ENCODE measurements around the gene BTBD17. TPM values are rescaled to one million over a fixed set of nuclear protein-coding genes. Genes with fewer than 3 reads are reported as not detected.

Gene BTBD17
- total and polyA plus RNA-seq, 2 experiments from 2014 or later = 0.39 to 1.3 TPM

DNA sequence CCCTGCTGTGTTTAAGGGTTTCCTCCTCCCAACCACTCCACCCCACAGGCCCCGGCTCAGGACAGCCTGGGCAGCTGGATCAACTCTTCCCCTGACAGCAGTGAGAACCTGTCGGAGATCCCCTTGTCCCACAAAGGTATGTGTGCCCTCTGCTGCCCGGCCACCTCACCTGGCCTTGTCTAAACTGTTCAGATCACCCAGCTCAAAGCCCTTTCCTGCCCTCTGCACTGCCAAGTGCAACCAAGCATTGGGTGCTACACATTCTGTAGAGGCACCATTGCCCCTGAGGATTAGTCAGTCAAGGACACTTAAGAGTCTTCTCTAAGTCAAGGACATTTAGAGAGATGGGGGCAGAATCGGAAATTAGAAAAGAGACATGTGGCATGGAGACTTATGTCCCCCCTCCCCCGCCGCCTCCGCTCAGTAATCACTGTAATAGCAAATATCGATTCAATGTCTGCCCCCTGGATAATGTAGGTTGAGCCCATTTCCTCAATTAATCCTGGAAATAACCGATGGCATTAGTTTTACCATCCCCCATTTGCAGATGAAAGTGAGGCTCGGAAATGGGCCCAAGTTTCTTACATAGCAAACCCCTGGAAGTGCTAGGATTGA is 8.1 kb downstream of the BTBD17 start:
- H3K79me2 ChIP-seq = no peaks in the 10 kb centered on the region
- no peak for DNase-seq (ENCODE audit: low spot score)
- H4K20me1 ChIP-seq (ENCODE audit: insufficient read depth, poor library complexity, severe bottlenecking) = no peaks in the 10 kb centered on the region
- no peaks in the 10 kb centered on the region for H3K9me2 ChIP-seq (replicated peaks; ENCODE audit: insufficient read depth)
- TF ChIP-seq, protein P1, sequence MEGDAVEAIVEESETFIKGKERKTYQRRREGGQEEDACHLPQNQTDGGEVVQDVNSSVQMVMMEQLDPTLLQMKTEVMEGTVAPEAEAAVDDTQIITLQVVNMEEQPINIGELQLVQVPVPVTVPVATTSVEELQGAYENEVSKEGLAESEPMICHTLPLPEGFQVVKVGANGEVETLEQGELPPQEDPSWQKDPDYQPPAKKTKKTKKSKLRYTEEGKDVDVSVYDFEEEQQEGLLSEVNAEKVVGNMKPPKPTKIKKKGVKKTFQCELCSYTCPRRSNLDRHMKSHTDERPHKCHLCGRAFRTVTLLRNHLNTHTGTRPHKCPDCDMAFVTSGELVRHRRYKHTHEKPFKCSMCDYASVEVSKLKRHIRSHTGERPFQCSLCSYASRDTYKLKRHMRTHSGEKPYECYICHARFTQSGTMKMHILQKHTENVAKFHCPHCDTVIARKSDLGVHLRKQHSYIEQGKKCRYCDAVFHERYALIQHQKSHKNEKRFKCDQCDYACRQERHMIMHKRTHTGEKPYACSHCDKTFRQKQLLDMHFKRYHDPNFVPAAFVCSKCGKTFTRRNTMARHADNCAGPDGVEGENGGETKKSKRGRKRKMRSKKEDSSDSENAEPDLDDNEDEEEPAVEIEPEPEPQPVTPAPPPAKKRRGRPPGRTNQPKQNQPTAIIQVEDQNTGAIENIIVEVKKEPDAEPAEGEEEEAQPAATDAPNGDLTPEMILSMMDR (IDR thresholded peaks at IDR 0.05; ENCODE audit: poor library complexity) = no peak
- TF ChIP-seq EZH2 (IDR thresholded peaks at IDR 0.05; ENCODE audit: borderline replicate concordance) (no peak), EZH2phosphoT487 (IDR thresholded peaks at IDR 0.05; ENCODE audit: low read depth, severe bottlenecking, unreplicated experiment) (no peak)
- no peak overlapping the region for H3K4me2 ChIP-seq
- H3K27me3 ChIP-seq = peaks cover 70% of the 10 kb centered on the region
- no peak overlapping the region for H3K27ac ChIP-seq
- no peaks in the 10 kb centered on the region for H3K36me3 ChIP-seq (replicated peaks; ENCODE audit: insufficient read depth, low read depth)
- 80% methylated on average over 10 of the region's 10 CpGs for WGBS (ENCODE audit: low lambda C conversion rate, missing lambda C conversion rate)
- no peaks in the 10 kb centered on the region for H3K9me3 ChIP-seq (ENCODE audit: low read depth)
- no peak overlapping the region for H3K4me3 ChIP-seq
- no peaks in the 10 kb centered on the region for H3K4me1 ChIP-seq (ENCODE audit: insufficient read depth)
- no peak overlapping the region for H2AFZ ChIP-seq

DNA sequence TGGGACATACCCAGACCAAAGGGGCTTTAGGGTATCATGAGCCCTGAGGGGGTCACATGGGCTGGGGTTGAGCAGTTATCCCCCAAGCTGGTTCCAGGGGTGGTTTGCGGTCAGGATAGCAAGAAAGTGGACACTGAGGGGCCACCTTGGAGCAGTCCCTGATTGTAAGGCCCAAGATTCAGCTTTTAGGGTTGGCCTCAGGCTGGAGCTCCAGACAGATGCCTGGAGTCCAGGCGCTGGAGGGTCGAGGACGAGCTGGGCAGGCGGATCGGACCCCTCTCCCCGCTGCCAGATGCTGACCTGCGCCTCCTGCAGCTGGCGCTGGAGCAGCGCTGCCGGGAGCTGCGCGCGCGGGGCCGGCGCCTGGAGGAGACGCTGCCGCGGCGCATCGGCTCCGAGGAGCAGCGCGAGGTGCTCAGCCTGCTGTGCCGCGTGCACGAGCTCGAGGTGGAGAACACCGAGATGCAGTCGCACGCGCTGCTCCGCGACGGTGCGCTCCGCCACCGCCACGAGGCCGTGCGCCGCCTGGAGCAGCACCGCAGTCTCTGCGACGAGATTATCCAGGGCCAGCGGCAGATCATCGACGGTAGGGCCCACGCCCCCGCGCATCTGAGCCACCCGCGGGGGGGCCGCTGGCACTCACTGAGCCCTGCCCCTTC is 10.0 kb downstream of the BTBD17 start:
- H3K4me2 ChIP-seq = peak overlapping the region; percentile 37

DNA sequence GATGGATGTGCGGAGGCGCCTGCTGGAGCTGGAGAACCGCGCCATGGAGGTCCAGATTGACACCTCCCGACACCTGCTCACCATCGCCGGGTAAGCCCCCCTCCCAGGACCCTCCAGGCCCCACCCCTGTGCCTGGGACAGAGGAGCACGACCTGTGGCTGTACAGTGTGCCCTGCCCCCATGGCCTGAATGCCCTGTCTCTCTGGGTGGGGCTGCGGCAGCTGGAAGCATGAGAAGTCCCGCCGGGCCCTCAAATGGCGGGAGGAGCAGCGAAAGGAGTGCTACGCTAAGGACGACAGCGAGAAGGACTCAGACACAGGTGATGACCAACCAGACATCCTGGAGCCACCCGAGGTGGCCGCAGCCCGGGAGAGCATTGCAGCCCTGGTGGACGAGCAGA is 11.2 kb downstream of the BTBD17 start:
- DNase-seq (ENCODE audit: low spot score) = no peak
- Histone ChIP-seq H3K9me2 (replicated peaks; ENCODE audit: insufficient read depth) (no peaks in the 10 kb centered on the region), H4K20me1 (ENCODE audit: insufficient read depth, poor library complexity, severe bottlenecking) (no peaks in the 10 kb centered on the region), H3K27ac (no peak overlapping the region), H3K27me3 (peaks cover 59% of the 10 kb centered on the region), H3K9me3 (ENCODE audit: low read depth) (no peaks in the 10 kb centered on the region), H3K36me3 (replicated peaks; ENCODE audit: insufficient read depth, low read depth) (no peaks in the 10 kb centered on the region), H3K4me3 (no peak overlapping the region), H2AFZ (no peak overlapping the region), H3K4me1 (ENCODE audit: insufficient read depth) (no peaks in the 10 kb centered on the region), H3K79me2 (no peaks in the 10 kb centered on the region), H3K4me2 (no peak overlapping the region)
- TF ChIP-seq, protein P1 (IDR thresholded peaks at IDR 0.05; ENCODE audit: poor library complexity) = no peak
- no peak for TF ChIP-seq EZH2 (IDR thresholded peaks at IDR 0.05; ENCODE audit: borderline replicate concordance)
- TF ChIP-seq EZH2phosphoT487 (IDR thresholded peaks at IDR 0.05; ENCODE audit: low read depth, severe bottlenecking, unreplicated experiment) = no peak
- 81% methylated on average over 20 of the region's 20 CpGs for WGBS (ENCODE audit: low lambda C conversion rate, missing lambda C conversion rate)

More for the DNA sequence above, 10.0 kb downstream of the BTBD17 start:
- Histone ChIP-seq H2AFZ (no peak overlapping the region), H4K20me1 (ENCODE audit: insufficient read depth, poor library complexity, severe bottlenecking) (no peaks in the 10 kb centered on the region), H3K4me3 (no peak overlapping the region), H3K27ac (no peak overlapping the region), H3K9me2 (replicated peaks; ENCODE audit: insufficient read depth) (no peaks in the 10 kb centered on the region), H3K27me3 (peaks cover 65% of the 10 kb centered on the region), H3K36me3 (replicated peaks; ENCODE audit: insufficient read depth, low read depth) (no peaks in the 10 kb centered on the region), H3K79me2 (no peaks in the 10 kb centered on the region), H3K9me3 (ENCODE audit: low read depth) (no peaks in the 10 kb centered on the region), H3K4me1 (ENCODE audit: insufficient read depth) (no peaks in the 10 kb centered on the region)
- WGBS (ENCODE audit: low lambda C conversion rate, missing lambda C conversion rate) = 6% methylated on average over 44 of the region's 55 CpGs
- peak; percentile 57 for DNase-seq (ENCODE audit: low spot score)
- no peak for TF ChIP-seq EZH2phosphoT487 (IDR thresholded peaks at IDR 0.05; ENCODE audit: low read depth, severe bottlenecking, unreplicated experiment)
- TF ChIP-seq, protein P1 (IDR thresholded peaks at IDR 0.05; ENCODE audit: poor library complexity) = peak; percentile 21
- TF ChIP-seq EZH2 (IDR thresholded peaks at IDR 0.05; ENCODE audit: borderline replicate concordance) = peak; percentile 58
